ENCODE results near the gene PLCXD1. TPM values are rescaled to one million over a fixed set of nuclear protein-coding genes. Genes with fewer than 3 reads are reported as not detected.

Gene PLCXD1
- total RNA-seq, 1 donor from 2014 or later: 25.7 TPM

- Histone ChIP-seq H3K27ac (no peak overlapping the region), H3K27me3 (peaks cover 16% of the 10 kb centered on the region), H3K4me2 (no peak overlapping the region), H3K9ac (no peak overlapping the region), H3K4me1 (peaks cover 7% of the 10 kb centered on the region), H3K36me3 (no peaks in the 10 kb centered on the region), H3K4me3 (no peak overlapping the region), H4K20me1 (ENCODE audit: low read depth) (no peaks in the 10 kb centered on the region), H3K9me3 (ENCODE audit: low read depth) (no peaks in the 10 kb centered on the region), H3F3A (ENCODE audit: low read depth) (no peaks in the 10 kb centered on the region), H3K79me2 (ENCODE audit: low read depth) (no peaks in the 10 kb centered on the region), H2AFZ (replicated peaks) (no peak overlapping the region)
- Mint-ChIP-seq H3K36me3 (peaks cover 28% of the 10 kb centered on the region), H3K27me3 (ENCODE audit: insufficient read depth, low read depth) (peaks cover 2% of the 10 kb centered on the region), H3K9me3 (peaks cover 20% of the 10 kb centered on the region), H3K4me1 (no peaks in the 10 kb centered on the region), H3K27ac (no peak overlapping the region), H3K4me3 (peak overlapping the region; percentile 52)
- TF ChIP-seq CTCF (IDR thresholded peaks at IDR 0.05) (no peak), EZH2phosphoT487 (IDR thresholded peaks at IDR 0.05) (no peak), EZH2 (IDR thresholded peaks at IDR 0.05) (no peak)
- DNase-seq (ENCODE audit: low spot score): no peak
Measured at GRCh38 chrX:334971-335757, 54.0 kb downstream of the PLCXD1 start.

- Histone ChIP-seq H3K27me3 (peaks cover 11% of the 10 kb centered on the region), H3K36me3 (no peaks in the 10 kb centered on the region), H3K9ac (no peak overlapping the region), H3K4me1 (peaks cover 7% of the 10 kb centered on the region), H2AFZ (replicated peaks) (no peak overlapping the region), H3K79me2 (ENCODE audit: low read depth) (no peaks in the 10 kb centered on the region), H3K9me3 (ENCODE audit: low read depth) (no peaks in the 10 kb centered on the region), H3F3A (ENCODE audit: low read depth) (no peaks in the 10 kb centered on the region), H4K20me1 (ENCODE audit: low read depth) (no peaks in the 10 kb centered on the region), H3K4me2 (no peak overlapping the region), H3K27ac (no peak overlapping the region), H3K4me3 (no peak overlapping the region)
- DNase-seq (ENCODE audit: low spot score): no peak
- H3K36me3 Mint-ChIP-seq: peaks cover 30% of the 10 kb centered on the region
- no peak overlapping the region for H3K27ac Mint-ChIP-seq
- H3K27me3 Mint-ChIP-seq (ENCODE audit: insufficient read depth, low read depth): peaks cover 2% of the 10 kb centered on the region
- H3K4me1 Mint-ChIP-seq: no peaks in the 10 kb centered on the region
- no peak overlapping the region for H3K4me3 Mint-ChIP-seq
- TF ChIP-seq CTCF (IDR thresholded peaks at IDR 0.05) (no peak), EZH2 (IDR thresholded peaks at IDR 0.05) (no peak), EZH2phosphoT487 (IDR thresholded peaks at IDR 0.05) (no peak)
- H3K9me3 Mint-ChIP-seq: peaks cover 22% of the 10 kb centered on the region
Measured at GRCh38 chrX:335758-336155, 54.6 kb downstream of the PLCXD1 start.

GRCh38 chrX:336227-336626, 55.0 kb downstream of the PLCXD1 start:
- no peak for DNase-seq (ENCODE audit: low spot score)
- peaks cover 6% of the 10 kb centered on the region for H3K27me3 ChIP-seq
- H3K9me3 ChIP-seq (ENCODE audit: low read depth): no peaks in the 10 kb centered on the region
- H3K27me3 Mint-ChIP-seq (ENCODE audit: insufficient read depth, low read depth): peaks cover 2% of the 10 kb centered on the region
- H3F3A ChIP-seq (ENCODE audit: low read depth): no peaks in the 10 kb centered on the region
- no peak overlapping the region for H3K9ac ChIP-seq
- H3K4me1 Mint-ChIP-seq: no peaks in the 10 kb centered on the region
- H4K20me1 ChIP-seq (ENCODE audit: low read depth): no peaks in the 10 kb centered on the region
- peaks cover 30% of the 10 kb centered on the region for H3K36me3 Mint-ChIP-seq
- H3K9me3 Mint-ChIP-seq: peaks cover 24% of the 10 kb centered on the region
- H3K4me3 Mint-ChIP-seq: no peak overlapping the region
- no peaks in the 10 kb centered on the region for H3K79me2 ChIP-seq (ENCODE audit: low read depth)
- no peak overlapping the region for H2AFZ ChIP-seq (replicated peaks)
- no peak overlapping the region for H3K4me2 ChIP-seq
- no peaks in the 10 kb centered on the region for H3K36me3 ChIP-seq
- no peak overlapping the region for H3K4me3 ChIP-seq
- TF ChIP-seq CTCF (IDR thresholded peaks at IDR 0.05) (no peak), EZH2phosphoT487 (IDR thresholded peaks at IDR 0.05) (no peak), EZH2 (IDR thresholded peaks at IDR 0.05) (no peak)
- H3K27ac Mint-ChIP-seq: no peak overlapping the region
- peaks cover 2% of the 10 kb centered on the region for H3K4me1 ChIP-seq
- no peak overlapping the region for H3K27ac ChIP-seq

Data from neural progenitor cell (in vitro differentiated cells).